IPS DF 6.9 (cell line): Measurements from ENCODE around the gene KREMEN1.

Experiments used
- DNase-seq: peaks from one replicate; pipeline ENCODE4 v3.0.0-alpha.2; 2013; ENCODE audit warnings: low read depth, low spot score
- H3K27ac ChIP-seq: one replicate; pipeline ENCODE4 v1.5.1; 2013; ENCODE audit warnings: low read length, control low read depth
- H3K27me3 ChIP-seq: 2 replicates; pipeline ENCODE4 v1.6.1; 2013; ENCODE audit warnings: mild to moderate bottlenecking, low read length; ENCODE audit not compliant: control insufficient read depth, insufficient read depth
- H3K36me3 ChIP-seq: 2 replicates; pipeline ENCODE4 v1.6.1; 2013; ENCODE audit warnings: low read length; ENCODE audit not compliant: control insufficient read depth, insufficient read depth
- H3K4me1 ChIP-seq: 2 replicates; pipeline ENCODE4 v1.6.1; 2013; ENCODE audit warnings: low read length; ENCODE audit not compliant: control insufficient read depth, insufficient read depth
- H3K4me3 ChIP-seq: 2 replicates; pipeline ENCODE4 v1.5.1; 2013; ENCODE audit warnings: mild to moderate bottlenecking, low read length
- H3K9me3 ChIP-seq: 2 replicates; pipeline ENCODE4 v1.6.1; 2013; ENCODE audit warnings: low read length, inconsistent platforms; ENCODE audit not compliant: control insufficient read depth, insufficient read depth
- WGBS: extraction: QIAGEN DNeasy Blood & Tissue Kit; methylation state at CpG from one replicate; pipeline ENCODE4 v1.1.7; 2013; ENCODE audit warnings: mixed read lengths, missing lambda C conversion rate; ENCODE audit not compliant: insufficient read length, insufficient coverage; 5-methylcytosine and 5-hydroxymethylcytosine counted together

Gene KREMEN1

DNA sequence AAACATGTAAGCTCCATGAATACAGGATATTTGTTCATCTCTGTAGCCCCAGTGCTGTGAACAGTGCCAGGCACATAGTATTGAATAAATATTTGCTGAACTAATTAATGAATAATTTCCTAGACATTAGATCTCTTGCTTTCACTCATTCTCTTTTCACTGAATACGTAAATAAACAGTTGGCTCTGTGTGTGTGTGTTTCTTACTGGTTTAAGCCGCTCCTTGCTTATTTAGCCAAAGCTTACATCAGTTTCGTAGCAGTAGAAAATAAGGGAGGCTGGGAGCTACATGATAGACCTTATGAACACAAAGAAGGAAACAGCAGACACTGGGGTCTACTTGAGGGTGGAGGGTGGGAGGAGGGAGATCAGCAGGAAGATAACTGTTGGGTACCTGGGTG, 17.2 kb downstream of the KREMEN1 start:
- H3K27ac ChIP-seq = no peak overlapping the region
- no CpG with 5 or more reads among the region's 3 CpGs for WGBS
- no peak for DNase-seq

DNA sequence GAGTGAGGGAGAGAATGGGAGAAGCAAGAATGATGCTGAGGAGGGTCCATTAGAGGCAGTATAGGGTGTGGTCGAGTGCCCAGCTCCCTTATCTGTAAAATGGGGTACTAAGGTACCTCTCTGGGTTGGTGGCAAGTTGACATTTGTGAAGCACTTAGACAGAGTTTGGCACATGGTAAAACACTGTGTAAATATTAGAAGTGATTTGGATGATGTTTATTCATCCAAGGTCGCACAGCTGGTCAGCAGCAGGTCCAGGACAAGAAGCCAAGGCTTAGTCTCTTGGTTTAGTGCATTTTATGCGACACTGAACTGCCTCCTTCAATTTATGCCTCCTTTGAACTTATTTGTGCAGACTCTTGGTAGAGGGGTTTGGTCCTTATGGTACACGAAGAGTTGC, 19.4 kb downstream of the KREMEN1 start:
- no CpG with 5 or more reads among the region's 4 CpGs for WGBS
- Histone ChIP-seq H3K27ac (no peak overlapping the region), H3K4me3 (no peak overlapping the region), H3K4me1 (no peaks in the 10 kb centered on the region; the same call in 1 of the 2 replicates), H3K36me3 (no peaks in the 10 kb centered on the region), H3K9me3 (no peaks in the 10 kb centered on the region), H3K27me3 (no peaks in the 10 kb centered on the region)
- DNase-seq = no peak

More for the DNA sequence above, 17.2 kb downstream of the KREMEN1 start:
- Histone ChIP-seq H3K27me3 (no peaks in the 10 kb centered on the region), H3K4me1 (no peaks in the 10 kb centered on the region), H3K9me3 (no peaks in the 10 kb centered on the region), H3K4me3 (no peak overlapping the region), H3K36me3 (no peaks in the 10 kb centered on the region)

DNA sequence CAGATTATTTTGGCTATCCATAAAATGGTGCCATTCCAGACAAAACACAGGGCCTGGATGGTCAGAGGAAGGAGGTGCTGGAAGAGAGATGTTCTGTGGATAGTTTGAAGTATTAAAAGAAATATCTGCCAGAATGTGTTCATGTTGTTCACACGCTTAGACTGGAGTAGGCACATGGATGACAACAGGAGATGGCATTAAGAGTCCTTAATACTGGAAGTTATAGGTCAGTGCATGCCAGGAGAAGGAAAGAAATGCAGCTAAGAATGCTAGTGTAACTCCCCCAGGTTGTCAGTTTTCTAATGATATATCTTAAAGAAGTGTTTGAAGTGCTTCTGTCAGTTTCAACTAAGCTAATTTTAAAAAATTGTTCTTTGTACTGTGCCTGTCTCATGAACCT, 20.2 kb downstream of the KREMEN1 start:
- Histone ChIP-seq H3K27ac (no peak overlapping the region), H3K36me3 (no peaks in the 10 kb centered on the region), H3K4me3 (no peak overlapping the region), H3K27me3 (no peaks in the 10 kb centered on the region), H3K4me1 (no peaks in the 10 kb centered on the region; the same call in 1 of the 2 replicates), H3K9me3 (no peaks in the 10 kb centered on the region)
- DNase-seq = no peak
- WGBS = no CpG with 5 or more reads among the region's 1 CpG

DNA sequence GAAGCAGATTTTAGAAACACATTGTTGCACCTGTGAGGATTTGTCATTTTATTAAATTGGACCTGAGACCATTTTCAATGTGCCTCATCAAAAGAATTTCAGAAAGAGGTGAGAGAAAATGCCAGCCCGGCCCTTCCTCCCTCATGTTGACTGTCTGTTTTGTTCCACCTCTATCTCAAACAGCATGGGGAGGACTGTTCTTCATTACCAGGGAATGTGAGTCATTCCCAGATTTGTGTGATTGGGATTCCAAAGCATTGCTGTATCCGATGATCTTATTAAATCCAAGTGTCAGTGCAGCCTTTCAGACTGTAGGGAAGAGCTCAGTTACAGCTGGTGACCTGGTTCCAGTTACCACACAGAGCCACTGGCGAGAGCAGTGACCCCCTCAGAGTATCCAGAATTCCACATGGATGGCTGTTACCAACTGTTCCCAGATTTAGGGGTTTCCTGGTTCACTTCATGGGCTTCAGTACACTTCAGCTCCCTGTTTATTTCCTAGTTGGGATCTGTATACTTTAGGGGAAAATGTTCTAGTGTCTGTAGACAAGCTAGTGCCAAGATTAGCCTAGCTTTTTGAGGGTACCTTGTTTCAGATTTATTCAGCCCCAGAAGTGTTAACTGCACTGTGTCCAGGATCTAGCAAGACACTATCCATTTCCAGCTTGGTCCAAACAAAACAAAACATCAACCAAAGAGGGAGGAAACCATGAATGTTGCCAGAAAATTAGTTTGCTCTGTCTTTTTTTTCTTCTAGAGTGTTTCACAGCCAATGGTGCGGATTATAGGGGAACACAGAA, 20.9 kb downstream of the KREMEN1 start:
- Histone ChIP-seq H3K36me3 (no peaks in the 10 kb centered on the region), H3K27ac (no peak overlapping the region), H3K4me1 (peaks cover under 1% of the 10 kb centered on the region; the same call in 1 of the 2 replicates), H3K27me3 (no peaks in the 10 kb centered on the region), H3K4me3 (no peak overlapping the region), H3K9me3 (no peaks in the 10 kb centered on the region)
- DNase-seq = no peak
- no CpG with 5 or more reads among the region's 4 CpGs for WGBS

DNA sequence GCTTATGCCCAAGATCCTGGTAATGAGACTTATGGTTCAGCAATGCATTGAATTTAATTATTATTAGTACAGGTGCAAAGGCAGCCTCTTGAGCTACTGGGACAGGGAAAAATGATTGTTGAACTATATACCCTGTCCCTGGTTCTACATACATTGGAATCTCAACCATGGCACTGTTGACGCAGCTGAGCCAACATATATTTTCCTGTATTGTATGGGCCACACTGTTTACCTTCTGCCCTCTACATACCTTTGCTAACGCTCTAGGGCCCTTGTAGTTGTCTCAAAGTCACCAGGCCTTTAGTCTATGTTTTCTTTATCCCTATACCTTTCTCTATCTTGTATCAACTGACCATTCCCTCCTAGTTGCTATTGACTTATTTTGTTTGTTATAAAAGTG, 22.6 kb downstream of the KREMEN1 start:
- Histone ChIP-seq H3K27me3 (no peaks in the 10 kb centered on the region), H3K9me3 (no peaks in the 10 kb centered on the region), H3K27ac (no peak overlapping the region), H3K36me3 (no peaks in the 10 kb centered on the region), H3K4me1 (peaks cover 2% of the 10 kb centered on the region; the same call in 1 of the 2 replicates), H3K4me3 (no peak overlapping the region)
- no peak for DNase-seq
- no CpG with 5 or more reads among the region's 2 CpGs for WGBS

DNA sequence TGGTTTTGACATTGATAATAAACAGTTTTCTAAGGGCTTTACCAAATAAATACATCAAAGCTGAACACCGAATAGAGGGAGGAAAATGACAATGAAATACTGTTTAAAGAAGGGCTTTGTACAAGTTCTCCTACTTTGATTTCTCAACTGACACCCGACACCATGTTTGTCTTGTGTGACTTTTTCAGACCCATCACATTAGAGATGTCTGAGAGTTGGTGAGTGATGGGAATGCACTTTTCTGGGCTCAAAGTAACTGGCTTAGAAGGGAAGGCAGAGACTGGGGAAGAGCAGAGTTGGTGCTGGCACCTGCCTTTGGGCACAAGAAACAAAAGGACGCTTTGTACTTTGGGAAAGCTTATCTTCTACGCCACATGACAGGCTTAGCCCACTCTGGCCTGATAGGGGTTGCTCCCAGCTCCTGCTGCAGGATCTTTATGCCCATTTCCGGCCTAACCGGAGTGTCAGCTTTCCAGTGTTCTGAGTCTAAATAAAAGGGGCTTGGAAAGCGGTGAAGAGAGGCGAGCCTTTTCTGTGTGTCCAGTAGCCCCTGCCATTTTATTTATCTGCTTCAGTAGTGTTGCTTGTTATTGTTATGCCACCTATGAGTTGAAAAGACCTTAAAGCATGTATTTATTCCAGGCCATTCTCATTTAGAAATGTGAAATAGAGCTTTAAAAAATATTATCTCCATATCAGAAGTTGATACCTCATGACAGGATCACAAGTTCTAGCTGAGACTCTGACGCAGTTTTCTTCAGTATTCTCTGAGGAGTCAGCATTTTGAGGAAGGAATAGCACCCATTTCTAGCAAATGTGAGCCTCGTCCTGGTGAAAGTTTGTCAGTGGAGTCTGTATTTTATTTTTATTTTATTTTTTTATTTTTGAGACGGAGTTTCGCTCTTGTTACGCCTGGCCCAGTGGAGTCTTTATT, 24.2 kb downstream of the KREMEN1 start:
- no peak for DNase-seq
- no CpG with 5 or more reads among the region's 13 CpGs for WGBS
- Histone ChIP-seq H3K27me3 (no peaks in the 10 kb centered on the region), H3K9me3 (no peaks in the 10 kb centered on the region), H3K27ac (no peak overlapping the region), H3K36me3 (no peaks in the 10 kb centered on the region), H3K4me1 (peaks cover 2% of the 10 kb centered on the region; the same call in 1 of the 2 replicates), H3K4me3 (no peak overlapping the region)

GRCh38 chr22:29098296-29098695, 25.5 kb downstream of the KREMEN1 start:
- H3K27me3 ChIP-seq = no peaks in the 10 kb centered on the region
- H3K36me3 ChIP-seq = no peaks in the 10 kb centered on the region
- H3K4me1 ChIP-seq = peaks cover 2% of the 10 kb centered on the region; the same call in 1 of the 2 replicates
- no CpG with 5 or more reads among the region's 2 CpGs for WGBS
- no peak overlapping the region for H3K4me3 ChIP-seq
- H3K27ac ChIP-seq = no peak overlapping the region
- no peaks in the 10 kb centered on the region for H3K9me3 ChIP-seq
- DNase-seq = no peak

DNA sequence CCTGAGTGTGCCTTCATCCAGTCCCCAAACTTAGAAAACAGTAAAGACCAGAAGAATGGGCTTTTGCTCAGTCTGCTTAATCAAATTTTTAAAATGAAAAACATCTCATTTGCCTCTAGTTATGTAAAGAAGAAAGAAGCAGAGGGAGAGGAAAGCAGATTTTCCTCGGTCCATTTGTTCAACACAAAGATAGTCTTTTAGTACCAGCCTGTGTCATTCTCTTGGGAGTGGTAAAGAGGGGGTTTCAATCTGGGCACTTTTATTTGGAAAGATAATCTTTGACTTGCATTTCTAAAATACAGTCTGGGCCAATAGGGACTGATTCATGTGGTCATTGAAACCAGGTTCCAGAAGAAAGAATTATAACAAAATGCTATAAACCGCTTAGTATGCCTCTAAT, 29.5 kb downstream of the KREMEN1 start:
- H3K4me3 ChIP-seq = no peak overlapping the region
- no CpG with 5 or more reads among the region's 2 CpGs for WGBS
- no peak for DNase-seq
- no peaks in the 10 kb centered on the region for H3K27me3 ChIP-seq
- H3K4me1 ChIP-seq = peaks cover 2% of the 10 kb centered on the region; the same call in 1 of the 2 replicates
- H3K27ac ChIP-seq = no peak overlapping the region
- H3K9me3 ChIP-seq = no peaks in the 10 kb centered on the region
- H3K36me3 ChIP-seq = no peaks in the 10 kb centered on the region

DNA sequence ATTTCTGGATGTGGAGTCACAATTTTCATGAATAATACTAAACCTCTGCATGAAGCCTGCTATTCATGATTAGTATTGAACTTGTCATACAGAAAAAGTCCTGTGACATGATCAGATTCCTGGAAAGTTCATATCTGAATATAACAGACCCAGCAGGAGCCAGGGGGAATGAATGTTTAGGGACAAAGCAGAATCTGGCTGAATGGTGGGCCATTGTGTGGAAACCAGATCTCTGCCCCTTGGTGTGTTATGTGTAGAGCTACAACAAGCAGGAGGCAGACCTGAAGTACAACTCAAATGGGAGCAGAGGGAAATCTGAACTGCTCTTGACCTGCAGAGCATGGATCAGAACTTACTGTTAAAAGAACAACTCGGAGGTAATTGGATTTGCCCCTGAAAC, 30.3 kb downstream of the KREMEN1 start:
- Histone ChIP-seq H3K9me3 (no peaks in the 10 kb centered on the region), H3K27me3 (no peaks in the 10 kb centered on the region), H3K4me1 (peaks cover 2% of the 10 kb centered on the region; the same call in 1 of the 2 replicates), H3K36me3 (no peaks in the 10 kb centered on the region), H3K27ac (no peak overlapping the region), H3K4me3 (no peak overlapping the region)
- no peak for DNase-seq
- WGBS = no CpG with 5 or more reads among the region's 1 CpG

GRCh38 chr22:29105468-29105867, 32.6 kb downstream of the KREMEN1 start:
- Histone ChIP-seq H3K9me3 (no peaks in the 10 kb centered on the region), H3K36me3 (no peaks in the 10 kb centered on the region), H3K27ac (no peak overlapping the region), H3K27me3 (no peaks in the 10 kb centered on the region), H3K4me3 (no peak overlapping the region), H3K4me1 (no peaks in the 10 kb centered on the region)
- DNase-seq = no peak
- no CpG with 5 or more reads among the region's 2 CpGs for WGBS
